GM18526 (cell line): Measurements from ENCODE around the gene MTR.

Experiments used
- POLR2A ChIP-seq: IDR thresholded peaks from 3 replicates; pipeline ENCODE4 v1.6.1; 2011; ENCODE audit not compliant: insufficient read length; ENCODE audit errors: extremely low read depth

Gene MTR

DNA sequence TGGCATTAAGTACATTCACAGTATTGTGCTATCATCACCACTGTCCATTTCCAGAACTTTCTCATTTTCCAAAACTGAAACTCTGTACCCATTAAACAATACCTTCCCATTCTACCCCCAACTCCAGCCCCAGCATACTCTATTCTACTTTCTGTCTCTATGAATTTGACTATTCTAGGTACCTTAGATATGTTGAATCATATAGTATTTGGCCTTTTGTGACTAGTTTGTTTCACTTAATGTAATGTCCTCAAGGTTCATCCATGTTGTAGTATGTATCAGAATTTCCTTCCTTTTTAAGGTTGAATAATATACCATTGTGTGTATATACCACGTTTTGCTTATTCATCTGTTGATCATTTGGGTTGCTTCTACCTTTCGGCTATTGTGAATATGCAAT is 11.5 kb downstream of the MTR start:
- no peak for TF ChIP-seq POLR2A

- TF ChIP-seq POLR2A = no peak
Observed at GRCh38 chr1:236808005-236808404, 12.9 kb downstream of the MTR start.

DNA sequence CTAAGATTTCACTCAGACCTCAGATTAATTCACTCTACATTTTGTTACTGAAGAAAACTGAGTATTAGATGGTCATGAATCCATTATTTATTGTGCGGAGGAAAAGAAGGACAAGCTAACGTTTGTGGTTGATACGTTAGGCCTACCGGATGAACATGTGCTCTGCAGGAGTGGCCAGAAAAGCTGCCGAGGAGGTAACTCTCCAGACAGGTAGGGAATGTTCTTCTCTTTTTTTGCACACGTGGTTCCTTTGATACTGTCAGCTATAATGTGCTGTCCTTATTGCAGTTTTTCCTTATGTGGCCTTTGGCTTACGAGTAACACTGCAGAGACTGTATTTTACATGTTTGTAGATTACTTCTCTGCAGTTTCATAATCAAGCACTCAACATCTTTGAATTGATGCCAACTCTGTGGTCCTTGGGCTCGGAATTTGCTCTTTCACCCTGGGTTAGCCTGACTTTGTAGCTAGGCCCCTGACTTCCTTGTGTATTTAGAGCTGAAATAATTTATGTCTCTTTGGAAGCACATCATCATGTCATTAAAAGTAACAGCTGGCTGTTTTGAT is 13.6 kb downstream of the MTR start:
- no peak for TF ChIP-seq POLR2A

GRCh38 chr1:236809148-236809547 is 14.1 kb downstream of the MTR start:
- no peak for TF ChIP-seq POLR2A

- TF ChIP-seq POLR2A = no peak
Observed at GRCh38 chr1:236810018-236810417, 14.9 kb downstream of the MTR start.

GRCh38 chr1:236812334-236813030 is 17.4 kb downstream of the MTR start:
- TF ChIP-seq POLR2A = no peak

- TF ChIP-seq POLR2A = no peak
Observed at GRCh38 chr1:236815941-236816340, 20.8 kb downstream of the MTR start.

- no peak for TF ChIP-seq POLR2A
Observed at GRCh38 chr1:236819856-236820255, 24.8 kb downstream of the MTR start.

GRCh38 chr1:236821091-236821627 is 26.1 kb downstream of the MTR start:
- TF ChIP-seq POLR2A = no peak

- TF ChIP-seq POLR2A = no peak
Observed at GRCh38 chr1:236823559-236823958, 28.5 kb downstream of the MTR start.

DNA sequence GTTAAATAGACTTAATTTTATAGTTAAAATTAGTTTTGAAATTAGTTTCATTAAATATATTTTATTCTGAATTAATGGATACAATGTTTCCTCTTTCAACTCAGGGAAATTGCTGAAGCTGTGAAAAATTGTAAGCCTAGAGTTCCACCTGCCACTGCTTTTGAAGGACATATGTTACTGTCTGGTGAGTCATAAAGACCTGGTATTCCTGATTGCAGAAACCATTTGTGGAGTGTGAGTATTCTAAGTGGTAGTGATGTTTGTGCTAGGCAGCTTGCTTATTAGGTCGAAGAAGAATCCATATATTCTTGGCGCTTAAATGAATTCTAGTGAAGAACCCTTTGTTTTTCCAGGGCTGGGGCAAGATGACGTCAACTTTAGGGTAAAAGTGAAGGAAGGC is 34.0 kb downstream of the MTR start:
- TF ChIP-seq POLR2A = no peak

DNA sequence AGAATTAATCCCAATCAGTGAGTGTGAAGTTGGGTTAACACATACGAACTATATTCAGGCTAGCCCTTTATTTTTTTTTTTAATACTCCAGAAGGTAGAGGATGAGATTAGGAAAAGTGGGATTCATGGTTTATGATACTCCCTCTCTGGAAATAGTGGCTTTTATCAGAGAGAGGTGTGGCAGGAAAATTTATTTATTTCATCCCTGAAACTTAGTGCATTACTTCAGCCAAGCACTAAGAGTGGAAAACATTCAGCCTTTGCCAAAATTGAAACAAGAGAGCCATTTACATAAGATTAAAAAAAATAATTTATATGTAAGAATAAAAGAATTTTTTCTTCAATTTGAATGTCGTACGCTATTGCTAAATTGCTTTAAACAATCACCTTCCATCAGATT is 35.0 kb downstream of the MTR start:
- no peak for TF ChIP-seq POLR2A

- no peak for TF ChIP-seq POLR2A
Observed at GRCh38 chr1:236830560-236830959, 35.5 kb downstream of the MTR start.

- no peak for TF ChIP-seq POLR2A
Observed at GRCh38 chr1:236833575-236833974, 38.5 kb downstream of the MTR start.

DNA sequence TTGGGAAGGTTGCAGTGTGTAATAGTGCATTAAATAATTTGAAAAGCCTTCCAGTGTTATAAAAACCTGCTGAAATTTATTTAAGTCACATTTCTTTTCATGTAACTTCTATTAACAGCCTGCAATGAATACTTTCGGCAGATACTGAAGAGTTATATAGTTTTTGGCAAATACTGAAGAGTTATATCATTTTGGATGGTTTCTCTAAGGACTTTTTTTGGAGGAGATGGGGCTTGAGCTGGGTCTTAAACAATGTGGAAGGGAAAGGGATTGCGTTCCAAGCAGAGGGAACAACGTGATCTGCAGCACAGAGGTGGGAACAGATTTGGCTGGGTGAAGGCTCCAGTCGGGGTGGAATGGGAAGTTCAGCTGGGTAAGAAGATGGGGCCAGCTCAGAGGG is 39.8 kb downstream of the MTR start:
- TF ChIP-seq POLR2A = no peak

DNA sequence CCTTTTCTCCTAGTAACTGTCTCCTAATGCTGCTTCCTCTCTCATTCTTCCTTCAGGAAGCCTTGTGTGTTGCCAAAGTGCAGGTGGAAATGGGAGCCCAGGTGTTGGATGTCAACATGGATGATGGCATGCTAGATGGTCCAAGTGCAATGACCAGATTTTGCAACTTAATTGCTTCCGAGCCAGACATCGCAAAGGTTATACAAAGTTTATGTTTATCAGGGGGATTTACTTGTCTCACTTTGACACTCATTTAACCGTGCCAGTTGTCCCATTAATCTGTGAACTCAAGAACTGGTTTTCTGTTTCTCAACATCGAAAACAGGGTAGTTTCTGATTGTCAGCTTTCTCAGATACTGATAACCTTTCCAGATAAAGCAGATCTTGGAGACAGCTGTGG is 40.4 kb downstream of the MTR start:
- no peak for TF ChIP-seq POLR2A

DNA sequence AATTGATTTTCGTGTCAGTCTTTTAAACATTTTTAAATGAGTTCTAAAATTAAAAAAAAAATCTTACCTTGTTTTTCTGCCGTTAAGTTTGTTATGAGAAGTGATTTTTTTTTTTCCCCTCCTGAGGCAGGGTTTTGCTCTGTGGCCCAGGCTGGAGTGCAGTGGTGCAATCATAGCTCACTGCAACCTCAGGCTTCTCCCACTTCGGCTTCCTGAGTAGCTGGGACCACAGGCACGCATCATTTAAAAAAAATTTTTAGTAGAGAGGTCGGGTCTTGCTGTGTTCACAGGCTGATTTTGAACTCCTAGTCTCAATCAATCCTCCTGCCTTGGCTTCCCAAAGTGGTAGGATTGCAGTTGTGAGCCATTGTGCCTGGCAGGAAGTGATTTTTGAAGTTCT is 41.1 kb downstream of the MTR start:
- no peak for TF ChIP-seq POLR2A

GRCh38 chr1:236837115-236837514 is 42.0 kb downstream of the MTR start:
- no peak for TF ChIP-seq POLR2A

DNA sequence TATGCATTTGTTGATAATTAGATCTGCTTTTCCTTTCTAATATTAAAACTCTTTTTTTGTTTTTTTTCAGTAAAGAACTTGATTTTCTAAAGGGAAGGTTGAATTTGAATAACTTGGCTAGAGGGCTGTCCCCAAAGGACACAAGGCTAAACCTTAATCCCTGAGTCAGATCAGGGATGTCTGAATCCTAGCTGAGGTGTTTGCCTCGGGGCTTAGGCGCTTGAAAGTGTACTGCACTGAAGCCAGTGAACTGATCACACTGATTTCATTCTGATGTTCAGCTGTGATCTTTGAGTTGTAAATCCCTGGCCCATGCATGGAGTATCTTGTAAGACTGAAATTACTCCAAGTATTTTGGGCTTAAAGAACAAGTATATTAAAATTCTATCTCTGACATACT is 42.8 kb downstream of the MTR start:
- TF ChIP-seq POLR2A = no peak
